ENCODE measurements around the gene RAB3GAP2. TPM values are rescaled to one million over a fixed set of nuclear protein-coding genes. Genes with fewer than 3 reads are reported as not detected.
"Not testable (repeated sequence)": the region's sequence is repeated elsewhere in the genome, so short reads cannot be mapped to it uniquely, and the experiment has no call there.

Gene RAB3GAP2
- total and polyA plus RNA-seq, 2 of the 13 experiments (the other 11 are each of a cell fraction or from before 2014, with no cell fraction given), result 22.6 to 25.0 TPM

- 77% methylated on average over 1 of the region's 1 CpG for WGBS (ENCODE audit: low lambda C conversion rate)
- no TSS peak for BruUV-seq (replicated peaks)
- H3K27ac ChIP-seq (ENCODE audit: extremely low read length, insufficient read depth, low read length), result no peak overlapping the region
- intact Hi-C loops (cut with micrococcal nuclease; ENCODE audit: unreplicated experiment) (no loop called here), in situ Hi-C loops (cut with HindIII; ENCODE audit: extremely low pct_ligation_motif_present, low pct_unique_long_range_greater_than_20kb) (no loop called here)
- peaks cover 22% of the 10 kb centered on the region for H3K79me2 ChIP-seq (ENCODE audit: insufficient read depth, low read length)
- no peak for TF ChIP-seq XRCC5 (optimal IDR thresholded peaks at IDR 0.05; ENCODE audit: low read length)
- TF ChIP-seq CC2D1A (CRISPR knock-in tag; IDR thresholded peaks at IDR 0.05), result no peak
- no peak for TF ChIP-seq ZNF543 (CRISPR knock-in tag; IDR thresholded peaks at IDR 0.05)
- no peak for TF ChIP-seq MAX (IDR thresholded peaks at IDR 0.05)
- TF ChIP-seq ZNF33A (CRISPR knock-in tag; IDR thresholded peaks at IDR 0.05; ENCODE audit: borderline replicate concordance), result no peak
- TF ChIP-seq PCBP1 (IDR thresholded peaks at IDR 0.05; ENCODE audit: borderline replicate concordance, low read depth, low read length), result no peak
- no peak for TF ChIP-seq ZNF770 (CRISPR knock-in tag; IDR thresholded peaks at IDR 0.05)
- TF ChIP-seq, protein P1, sequence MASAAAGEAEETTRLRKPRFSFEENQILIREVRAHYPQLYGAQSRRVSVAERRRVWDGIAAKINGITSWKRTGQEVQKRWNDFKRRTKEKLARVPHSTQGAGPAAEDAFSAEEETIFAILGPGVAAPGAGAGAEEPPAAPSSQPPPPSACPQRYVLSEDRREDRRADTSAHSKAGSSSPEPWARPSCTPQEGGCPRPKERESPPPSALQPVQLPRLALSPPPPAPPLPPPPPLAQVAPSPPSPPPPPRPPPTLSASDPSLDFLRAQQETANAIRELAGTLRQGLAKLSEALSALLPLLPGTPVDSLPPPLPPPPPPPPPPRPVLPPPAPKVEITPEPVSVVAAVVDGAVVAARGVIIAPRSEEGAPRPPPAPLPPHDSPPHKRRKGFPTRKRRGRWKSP (CRISPR knock-in tag; IDR thresholded peaks at IDR 0.05), result no peak
- TF ChIP-seq HMGA1 (CRISPR knock-in tag; conservative IDR thresholded peaks at IDR 0.05), result no peak
- TF ChIP-seq, protein P2, sequence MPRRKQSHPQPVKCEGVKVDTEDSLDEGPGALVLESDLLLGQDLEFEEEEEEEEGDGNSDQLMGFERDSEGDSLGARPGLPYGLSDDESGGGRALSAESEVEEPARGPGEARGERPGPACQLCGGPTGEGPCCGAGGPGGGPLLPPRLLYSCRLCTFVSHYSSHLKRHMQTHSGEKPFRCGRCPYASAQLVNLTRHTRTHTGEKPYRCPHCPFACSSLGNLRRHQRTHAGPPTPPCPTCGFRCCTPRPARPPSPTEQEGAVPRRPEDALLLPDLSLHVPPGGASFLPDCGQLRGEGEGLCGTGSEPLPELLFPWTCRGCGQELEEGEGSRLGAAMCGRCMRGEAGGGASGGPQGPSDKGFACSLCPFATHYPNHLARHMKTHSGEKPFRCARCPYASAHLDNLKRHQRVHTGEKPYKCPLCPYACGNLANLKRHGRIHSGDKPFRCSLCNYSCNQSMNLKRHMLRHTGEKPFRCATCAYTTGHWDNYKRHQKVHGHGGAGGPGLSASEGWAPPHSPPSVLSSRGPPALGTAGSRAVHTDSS (CRISPR knock-in tag; conservative IDR thresholded peaks at IDR 0.05), result no peak
- CTCF ChIA-PET (ENCODE audit: low intra/inter-chr PET ratio, low total read pairs), result no interaction called here
- peaks cover 8% of the 10 kb centered on the region; the same call in 1 of the 2 replicates for H3K9me3 ChIP-seq (ENCODE audit: low read length)
- peaks cover 23% of the 10 kb centered on the region for H3K4me1 ChIP-seq (ENCODE audit: insufficient read depth, low read length)
- H3K9ac ChIP-seq (ENCODE audit: insufficient read depth, low read depth, low read length), result no peak overlapping the region
- no peak overlapping the region for H2AFZ ChIP-seq (ENCODE audit: low read length)
- FAIRE-seq (no peak), DNase-seq (ENCODE audit: low spot score) (no peak), ATAC-seq (no peak)
- no peak overlapping the region for H3K4me2 ChIP-seq (ENCODE audit: low read depth, low read length)
- no peak overlapping the region for H3K4me3 ChIP-seq (replicated peaks in 1 of 3; ENCODE audit: insufficient read depth in 1 of 3, low read depth in 2 of 3, low read length in 3 of 3)
- no peaks in the 10 kb centered on the region for H3K27me3 ChIP-seq (ENCODE audit: control insufficient read depth in 1 of 2, insufficient read depth in 2 of 2, low read length in 2 of 2)
- peaks cover 9 to 17% of the 10 kb centered on the region in 2 experiments; a peak in 4 of 5 replicates for H3K36me3 ChIP-seq (replicated peaks in 1 of 2; ENCODE audit: control insufficient read depth in 1 of 2, insufficient read depth in 2 of 2, low read length in 2 of 2)
- H4K20me1 ChIP-seq (ENCODE audit: insufficient read depth, low read length), result peaks cover 5% of the 10 kb centered on the region; the same call in 1 of the 2 replicates
- POLR2A ChIA-PET, result no interaction called here
Observed at GRCh38 chr1:220255204-220255603, 17.0 kb downstream of the RAB3GAP2 start.

DNA sequence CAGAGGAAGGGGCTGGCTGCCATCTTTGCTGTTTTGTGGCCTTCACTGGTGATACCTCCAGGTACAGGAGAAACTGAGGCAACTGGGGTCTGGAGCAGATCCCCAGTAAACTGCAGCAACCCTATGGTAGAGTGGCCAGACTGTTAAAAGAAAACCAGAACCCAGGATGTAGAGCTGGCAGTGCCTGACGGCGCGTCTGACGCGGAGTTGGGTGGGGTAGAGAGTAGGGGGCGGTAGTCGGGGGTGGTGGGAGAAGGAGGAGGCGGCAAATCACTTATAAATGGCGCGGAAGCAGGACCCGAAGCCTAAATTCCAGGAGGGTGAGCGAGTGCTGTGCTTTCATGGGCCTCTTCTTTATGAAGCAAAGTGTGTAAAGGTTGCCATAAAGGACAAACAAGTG lies 19.0 kb downstream of the RAB3GAP2 start:
- H3K4me3 ChIP-seq (replicated peaks in 1 of 3; ENCODE audit: insufficient read depth in 1 of 3, low read depth in 2 of 3, low read length in 3 of 3); H3K9ac ChIP-seq (ENCODE audit: insufficient read depth, low read depth, low read length); H3K27me3 ChIP-seq (ENCODE audit: control insufficient read depth in 1 of 2, insufficient read depth in 2 of 2, low read length in 2 of 2); DNase-seq (ENCODE audit: low spot score); CTCF ChIA-PET (ENCODE audit: low intra/inter-chr PET ratio, low total read pairs); H2AFZ ChIP-seq (ENCODE audit: low read length); in situ Hi-C loops (cut with HindIII; ENCODE audit: extremely low pct_ligation_motif_present, low pct_unique_long_range_greater_than_20kb); intact Hi-C loops (cut with micrococcal nuclease; ENCODE audit: unreplicated experiment); POLR2A ChIA-PET; FAIRE-seq; H3K27ac ChIP-seq (ENCODE audit: extremely low read length, insufficient read depth, low read length); H3K4me2 ChIP-seq (ENCODE audit: low read depth, low read length); BruUV-seq (replicated peaks); H4K20me1 ChIP-seq (ENCODE audit: insufficient read depth, low read length): not testable (repeated sequence)
- Histone ChIP-seq H3K36me3 (replicated peaks in 1 of 2; ENCODE audit: control insufficient read depth in 1 of 2, insufficient read depth in 2 of 2, low read length in 2 of 2) (peaks cover 9 to 27% of the 10 kb centered on the region in 2 experiments; a peak in 4 of 5 replicates), H3K4me1 (ENCODE audit: insufficient read depth, low read length) (peaks cover 23% of the 10 kb centered on the region), H3K9me3 (ENCODE audit: low read length) (peaks cover 27% of the 10 kb centered on the region), H3K79me2 (ENCODE audit: insufficient read depth, low read length) (peaks cover 17% of the 10 kb centered on the region)
- WGBS (ENCODE audit: low lambda C conversion rate), result over 99% methylated on average over 12 of the region's 12 CpGs
- peak; percentile 75 for ATAC-seq
